H1 (cell line): Measurements from ENCODE around the gene TDRD9. TPM values are rescaled to one million over a fixed set of nuclear protein-coding genes. Genes with fewer than 3 reads are reported as not detected.
A peak's percentile ranks its signal among the peaks of the same experiment; 100 is the strongest.

Experiments used
- CTCF ChIA-PET: fragments of 300-600 bp; sonication (Branson Sonifier 250); formaldehyde crosslinking; loops from one replicate; lab custom pipeline; 2021; ENCODE audit not compliant: partially characterized antibody; lab: Charles Lee
- POLR2A ChIA-PET: fragments of 300-600 bp; sonication (Branson Sonifier 250); formaldehyde crosslinking; loops from one replicate; lab custom pipeline; 2021; ENCODE audit warnings: inconsistent platforms; ENCODE audit not compliant: partially characterized antibody; lab: Charles Lee
- DNase-seq, 2 experiments: peaks; one replicate each; pipeline versions ENCODE4 v3.0.0 to v3.0.0-alpha.2; 2010 to 2022; ENCODE audit warnings: low spot score in 2 of 2, low read depth in 1 of 2, mixed read lengths in 1 of 2
- FAIRE-seq: peaks from 2 replicates; lab custom pipeline; 2011; peaks lifted over from hg19 to GRCh38; lab: Jason Lieb, UNC
- H2AFZ ChIP-seq: 2 replicates; pipeline ENCODE4 v1.8.1; 2012; ENCODE audit warnings: low read length, inconsistent platforms
- H2AK5ac ChIP-seq: 2 replicates; pipeline ENCODE4 v1.6.1; 2013; ENCODE audit warnings: low read depth, low read length
- H2BK120ac ChIP-seq: replicated peaks from 2 replicates; pipeline ENCODE3; 2013; ENCODE audit warnings: low read depth, low read length, inconsistent platforms
- H2BK12ac ChIP-seq: 2 replicates; pipeline ENCODE4 v1.6.1; 2013; ENCODE audit warnings: low read depth, low read length
- H2BK15ac ChIP-seq: 2 replicates; pipeline ENCODE4 v1.6.1; 2013; ENCODE audit warnings: low read length
- H2BK20ac ChIP-seq: 2 replicates; pipeline ENCODE4 v1.6.1; 2013; ENCODE audit warnings: low read length
- H2BK5ac ChIP-seq: 2 replicates; pipeline ENCODE4 v1.6.1; 2013; ENCODE audit warnings: low read depth, low read length
- H3K14ac ChIP-seq: 2 replicates; pipeline ENCODE4 v1.6.1; 2013; ENCODE audit warnings: inconsistent platforms; ENCODE audit not compliant: insufficient read length
- H3K18ac ChIP-seq: 2 replicates; pipeline ENCODE4 v1.6.1; 2013; ENCODE audit warnings: low read length; ENCODE audit errors: extremely low read depth
- H3K23ac ChIP-seq: 2 replicates; pipeline ENCODE4 v1.6.1; 2013; ENCODE audit warnings: inconsistent platforms; ENCODE audit not compliant: insufficient read length
- H3K23me2 ChIP-seq: 2 replicates; pipeline ENCODE4 v1.6.1; 2013; ENCODE audit warnings: low read depth, low read length
- H3K27ac ChIP-seq: 2 replicates; pipeline ENCODE4 v1.6.1; 2011; ENCODE audit warnings: low read depth, low read length, inconsistent platforms
- H3K27me3 ChIP-seq, 4 experiments: replicated peaks in 1 of 4; 1 replicate in 1 of 4; 2 replicates in 3 of 4; pipeline versions ENCODE4 v1.6.1 to v1.8.1; 2011 to 2013; ENCODE audit warnings: low read length in 3 of 4, mild to moderate bottlenecking in 3 of 4, inconsistent platforms in 2 of 4, mixed read lengths in 2 of 4, moderate library complexity in 1 of 4; ENCODE audit not compliant: control insufficient read depth in 3 of 4, insufficient read depth in 3 of 4; ENCODE audit errors: extremely low read depth in 1 of 4
- H3K36me3 ChIP-seq, 4 experiments: 2 replicates each; pipeline versions ENCODE4 v1.6.1 to v1.8.1; 2011 to 2013; ENCODE audit warnings: mild to moderate bottlenecking in 4 of 4, low read length in 3 of 4, moderate library complexity in 2 of 4, control low read depth in 1 of 4, inconsistent platforms in 1 of 4; ENCODE audit not compliant: insufficient read depth in 4 of 4, control insufficient read depth in 2 of 4
- H3K4ac ChIP-seq: replicated peaks from 2 replicates; pipeline ENCODE3; 2013; ENCODE audit warnings: low read length, low read depth, mixed read lengths, inconsistent platforms; ENCODE audit not compliant: insufficient read length
- H3K4me1 ChIP-seq, 4 experiments: replicated peaks in 1 of 4; 1 replicate in 1 of 4; 2 replicates in 3 of 4; pipeline versions ENCODE4 v1.6.1 to v1.8.1; 2011 to 2013; ENCODE audit warnings: low read length in 3 of 4, inconsistent platforms in 2 of 4, mixed read lengths in 1 of 4; ENCODE audit not compliant: insufficient read depth in 4 of 4, control insufficient read depth in 3 of 4
- H3K4me2 ChIP-seq, 2 experiments: 2 replicates each; pipeline versions ENCODE4 v1.6.1 to v1.8.1; 2011 to 2013; ENCODE audit warnings: low read depth in 2 of 2, low read length in 2 of 2, control low read depth in 1 of 2, inconsistent platforms in 1 of 2, mild to moderate bottlenecking in 1 of 2; ENCODE audit not compliant: insufficient read depth in 1 of 2
- H3K4me3 ChIP-seq, 4 experiments: fragments of 200-600, 300-600 bp in 1 of 4; sonication (generic), shearing (Covaris generic), sonication (Bioruptor Twin) in 1 of 4; 2 replicates each; pipeline versions ENCODE4 v1.5.1 to v1.8.1; 2011 to 2016; ENCODE audit warnings: low read length in 4 of 4, low read depth in 3 of 4, control low read depth in 2 of 4, inconsistent platforms in 2 of 4, mild to moderate bottlenecking in 2 of 4, mixed read lengths in 1 of 4, moderate library complexity in 1 of 4; ENCODE audit not compliant: insufficient read depth in 2 of 4; ENCODE audit errors: extremely low read depth in 1 of 4
- H3K56ac ChIP-seq: replicated peaks from 2 replicates; pipeline ENCODE3; 2013; ENCODE audit warnings: low read depth, mild to moderate bottlenecking, mixed read lengths, low read length, inconsistent platforms; ENCODE audit not compliant: insufficient read length
- H3K79me1 ChIP-seq: 2 replicates; pipeline ENCODE4 v1.6.1; 2013; ENCODE audit warnings: low read depth, low read length, control low read depth
- H3K79me2 ChIP-seq, 2 experiments: 2 replicates each; pipeline versions ENCODE4 v1.6.1 to v1.8.1; 2012 to 2013; ENCODE audit warnings: low read length in 2 of 2, mild to moderate bottlenecking in 2 of 2, inconsistent platforms in 1 of 2; ENCODE audit not compliant: insufficient read depth in 2 of 2, control insufficient read depth in 1 of 2
- H3K9ac ChIP-seq, 4 experiments: replicated peaks in 1 of 4; 1 replicate in 1 of 4; 2 replicates in 3 of 4; pipeline versions ENCODE4 v1.6.1 to v1.8.1; 2011 to 2013; ENCODE audit warnings: low read depth in 3 of 4, low read length in 3 of 4, control low read depth in 2 of 4, mild to moderate bottlenecking in 2 of 4, moderate library complexity in 2 of 4, inconsistent platforms in 1 of 4; ENCODE audit errors: extremely low read depth in 1 of 4
- H3K9me3 ChIP-seq, 2 experiments: 2 replicates each; pipeline versions ENCODE4 v1.6.1 to v1.8.1; 2012 to 2013; ENCODE audit warnings: mild to moderate bottlenecking in 2 of 2, moderate library complexity in 2 of 2, control low read depth in 1 of 2, inconsistent platforms in 1 of 2, low read depth in 1 of 2, low read length in 1 of 2, mixed read lengths in 1 of 2; ENCODE audit not compliant: insufficient read depth in 2 of 2
- H4K20me1 ChIP-seq, 2 experiments: replicated peaks in 1 of 2; 2 replicates each; pipeline versions ENCODE3 to v1.8.1; 2011 to 2013; ENCODE audit warnings: inconsistent platforms in 2 of 2, low read length in 2 of 2, mild to moderate bottlenecking in 1 of 2; ENCODE audit not compliant: insufficient read depth in 2 of 2, control insufficient read depth in 1 of 2
- H4K5ac ChIP-seq: 2 replicates; pipeline ENCODE4 v1.6.1; 2013; ENCODE audit warnings: low read length, low read depth, mixed read lengths, inconsistent platforms; ENCODE audit not compliant: insufficient read length
- H4K8ac ChIP-seq: 2 replicates; pipeline ENCODE4 v1.8.0; 2013; ENCODE audit warnings: mild to moderate bottlenecking, moderate library complexity, low read length, inconsistent platforms; ENCODE audit not compliant: insufficient read depth; ENCODE audit errors: extremely low read depth
- H4K91ac ChIP-seq: replicated peaks from 2 replicates; pipeline ENCODE3; 2013; ENCODE audit warnings: low read length, mixed read lengths, inconsistent platforms; ENCODE audit not compliant: insufficient read length
- CBX5 ChIP-seq: fragments of 300-800, 300-1000 bp; sonication (generic); IDR thresholded peaks from 2 replicates; pipeline ENCODE4 v1.7.1; 2016; ENCODE audit warnings: antibody characterized with exemption, low read length, low read depth
- CTBP2 ChIP-seq: IDR thresholded peaks from 2 replicates; pipeline ENCODE4 v1.7.0; 2011; ENCODE audit warnings: borderline replicate concordance, mild to moderate bottlenecking, moderate library complexity, mixed read lengths, low read length; ENCODE audit not compliant: insufficient read depth, insufficient read length
- KDM4A ChIP-seq: IDR thresholded peaks from one replicate; pipeline ENCODE4 v1.7.1; 2012; ENCODE audit warnings: low read depth, mild to moderate bottlenecking, moderate library complexity, low read length, inconsistent platforms; ENCODE audit not compliant: severe bottlenecking
- NANOG ChIP-seq: IDR thresholded peaks from 2 replicates; pipeline ENCODE4 v1.6.1; 2011; ENCODE audit warnings: low read length, low read depth, mild to moderate bottlenecking, inconsistent platforms; ENCODE audit not compliant: insufficient read depth, poor library complexity, severe bottlenecking
- RBBP5 ChIP-seq: IDR thresholded peaks from 2 replicates; pipeline ENCODE4 v1.7.1; 2012; ENCODE audit warnings: low read depth, mild to moderate bottlenecking, inconsistent platforms, low read length, moderate library complexity, borderline replicate concordance
- RFX5 ChIP-seq: IDR thresholded peaks from 2 replicates; pipeline ENCODE4 v1.6.1; 2011; ENCODE audit warnings: low read depth, low read length, improper control_type of control experiment, borderline replicate concordance
- RXRA ChIP-seq: IDR thresholded peaks from 2 replicates; pipeline ENCODE4 v1.6.1; 2011; ENCODE audit warnings: low read depth, mild to moderate bottlenecking, low read length, moderate library complexity; ENCODE audit not compliant: insufficient read depth
- SIX5 ChIP-seq: IDR thresholded peaks from 2 replicates; pipeline ENCODE4 v1.6.1; 2011; ENCODE audit warnings: mild to moderate bottlenecking, low read depth, low read length
- ZNF274 ChIP-seq: IDR thresholded peaks from 2 replicates; pipeline ENCODE4 v1.7.0; 2012; ENCODE audit warnings: low read length, borderline replicate concordance; ENCODE audit errors: extremely low read depth
- WGBS, 2 experiments: shearing (Covaris generic) in 1 of 2; methylation state at CpG; one replicate each; pipeline versions ENCODE4 v1.1.6 to v1.1.7; 2013 to 2015; ENCODE audit warnings: low lambda C conversion rate in 2 of 2, mixed read lengths in 2 of 2, inconsistent platforms in 1 of 2, low coverage in 1 of 2, missing lambda C conversion rate in 1 of 2; ENCODE audit not compliant: insufficient replicate concordance in 2 of 2, insufficient coverage in 1 of 2, insufficient read length in 1 of 2; ENCODE audit errors: extremely low coverage in 1 of 2, missing lambda C conversion rate in 1 of 2; 5-methylcytosine and 5-hydroxymethylcytosine counted together
- polyA plus RNA-seq, 7 experiments: library from polyadenylated mRNA; depleted of rRNA in 3 of 7; stranded (reverse) in 5 of 7; unstranded in 2 of 7; fragments of >200 nt in 5 of 7; fragments of 200-250 nt in 2 of 7; gene quantifications; 1 replicate in 5 of 7; 2 replicates in 1 of 7; 4 replicates in 1 of 7; pipeline versions ENCODE4 v1.2.1 to v1.2.3, GENCODE V29; 2011 to 2013; ENCODE audit warnings: missing spikeins in 2 of 7, mixed read lengths in 2 of 7
- total RNA-seq: library from RNA; stranded (reverse); fragmentation: NEBNext Ultra II Directional; extraction: Animal tissue kit (Norgen Biotek cat#: 25700); gene quantifications from 2 replicates; pipeline ENCODE4 v1.2.1, GENCODE V29; 2021
- TF ChIP-seq, protein P1 (sequence below), 3 experiments: IDR thresholded peaks; 1 replicate in 2 of 3; 2 replicates in 1 of 3; pipeline versions ENCODE4 v1.5.1 to v1.6.1; 2011; ENCODE audit warnings: low read length in 3 of 3, mild to moderate bottlenecking in 3 of 3, inconsistent platforms in 2 of 3, low read depth in 1 of 3, moderate library complexity in 1 of 3; ENCODE audit not compliant: insufficient read depth in 1 of 3; ENCODE audit errors: control extremely low read depth in 1 of 3
- TF ChIP-seq, protein P2 (sequence below): IDR thresholded peaks from 2 replicates; pipeline ENCODE4 v1.6.1; 2012; ENCODE audit warnings: inconsistent platforms

Gene TDRD9
- total and polyA plus RNA-seq, 2 of the 8 experiments (the other 6 are each of a cell fraction or from before 2014, with no cell fraction given), result not detected

DNA sequence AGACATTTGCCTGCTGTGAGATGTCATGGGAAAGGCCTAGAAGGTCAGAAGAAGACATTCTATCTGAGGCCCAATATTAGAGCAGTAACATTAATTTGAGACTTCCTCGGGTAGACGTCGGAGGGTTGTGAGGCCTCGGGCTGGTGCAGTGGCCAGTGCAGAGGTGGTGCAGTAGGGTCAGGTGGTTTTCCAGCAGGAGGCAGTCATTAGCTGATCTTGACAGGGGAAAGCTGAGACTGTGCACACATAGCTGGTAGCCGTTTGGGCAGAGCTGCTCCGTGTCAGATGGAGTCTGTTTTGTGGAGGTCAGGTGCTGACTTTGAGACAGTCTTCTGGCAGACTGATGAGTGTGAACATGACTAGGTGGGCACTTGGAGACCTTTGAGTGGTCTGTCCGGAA, 91.5 kb downstream of the TDRD9 start:
- H2BK12ac ChIP-seq, result no peak overlapping the region
- no peaks in the 10 kb centered on the region for H3K9me3 ChIP-seq
- H3K79me1 ChIP-seq, result no peaks in the 10 kb centered on the region
- no peaks in the 10 kb centered on the region for H4K20me1 ChIP-seq
- ChIA-PET CTCF (interaction anchor here (0.6 to 2.5 kb wide), 4 partner anchors 12 to 531 kb away, joined by 3 to 8 read pairs (median 6); no protein-coding TSS in a partner anchor), POLR2A (no interaction called here)
- no peak overlapping the region for H2BK5ac ChIP-seq
- H3K4me2 ChIP-seq, result no peak overlapping the region
- 78% methylated on average over 7 of the region's 7 CpGs; no CpG with 5 or more reads in 1 of the 2 experiments for WGBS, 2 experiments
- no peak for DNase-seq
- H3K36me3 ChIP-seq, result no peaks in the 10 kb centered on the region
- FAIRE-seq, result no peak
- H3K4ac ChIP-seq, result no peak overlapping the region
- H3K4me1 ChIP-seq, result no peaks in the 10 kb centered on the region
- no peak overlapping the region for H3K56ac ChIP-seq
- H3K14ac ChIP-seq, result no peak overlapping the region
- H4K8ac ChIP-seq, result no peak overlapping the region
- H3K27ac ChIP-seq, result no peak overlapping the region
- no peak overlapping the region for H4K5ac ChIP-seq
- H2BK15ac ChIP-seq, result no peak overlapping the region
- H3K23ac ChIP-seq, result no peak overlapping the region
- H2BK120ac ChIP-seq, result no peak overlapping the region
- H3K79me2 ChIP-seq, result no peaks in the 10 kb centered on the region
- H3K18ac ChIP-seq, result no peak overlapping the region
- no peaks in the 10 kb centered on the region for H3K27me3 ChIP-seq
- no peak overlapping the region for H2BK20ac ChIP-seq
- H2AK5ac ChIP-seq, result no peak overlapping the region
- H3K23me2 ChIP-seq, result no peaks in the 10 kb centered on the region
- no peak overlapping the region for H2AFZ ChIP-seq
- H3K9ac ChIP-seq, result no peak overlapping the region
- H3K4me3 ChIP-seq, result no peak overlapping the region
- no peak overlapping the region for H4K91ac ChIP-seq
- TF ChIP-seq RFX5, result no peak
- TF ChIP-seq, protein P1, sequence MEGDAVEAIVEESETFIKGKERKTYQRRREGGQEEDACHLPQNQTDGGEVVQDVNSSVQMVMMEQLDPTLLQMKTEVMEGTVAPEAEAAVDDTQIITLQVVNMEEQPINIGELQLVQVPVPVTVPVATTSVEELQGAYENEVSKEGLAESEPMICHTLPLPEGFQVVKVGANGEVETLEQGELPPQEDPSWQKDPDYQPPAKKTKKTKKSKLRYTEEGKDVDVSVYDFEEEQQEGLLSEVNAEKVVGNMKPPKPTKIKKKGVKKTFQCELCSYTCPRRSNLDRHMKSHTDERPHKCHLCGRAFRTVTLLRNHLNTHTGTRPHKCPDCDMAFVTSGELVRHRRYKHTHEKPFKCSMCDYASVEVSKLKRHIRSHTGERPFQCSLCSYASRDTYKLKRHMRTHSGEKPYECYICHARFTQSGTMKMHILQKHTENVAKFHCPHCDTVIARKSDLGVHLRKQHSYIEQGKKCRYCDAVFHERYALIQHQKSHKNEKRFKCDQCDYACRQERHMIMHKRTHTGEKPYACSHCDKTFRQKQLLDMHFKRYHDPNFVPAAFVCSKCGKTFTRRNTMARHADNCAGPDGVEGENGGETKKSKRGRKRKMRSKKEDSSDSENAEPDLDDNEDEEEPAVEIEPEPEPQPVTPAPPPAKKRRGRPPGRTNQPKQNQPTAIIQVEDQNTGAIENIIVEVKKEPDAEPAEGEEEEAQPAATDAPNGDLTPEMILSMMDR (IDR thresholded peaks at IDR 0.05; ENCODE audit: control extremely low read depth in 1 of 3, insufficient read depth in 1 of 3, low read depth in 1 of 3, low read length in 3 of 3), result peak; percentile 17 to 37 (median 33); a peak in 2 of 4 replicates
- TF ChIP-seq NANOG, result no peak
- TF ChIP-seq RXRA, result no peak
- TF ChIP-seq SIX5, result no peak
- TF ChIP-seq, protein P2, sequence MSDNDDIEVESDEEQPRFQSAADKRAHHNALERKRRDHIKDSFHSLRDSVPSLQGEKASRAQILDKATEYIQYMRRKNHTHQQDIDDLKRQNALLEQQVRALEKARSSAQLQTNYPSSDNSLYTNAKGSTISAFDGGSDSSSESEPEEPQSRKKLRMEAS, result no peak
- no peak for TF ChIP-seq KDM4A
- TF ChIP-seq ZNF274, result no peak
- no peak for TF ChIP-seq CTBP2
- TF ChIP-seq RBBP5, result no peak
- no peak for TF ChIP-seq CBX5
